GM21825 (cell line): ENCODE data around the gene CCDC138.

ENCODE experiments used
- ATAC-seq: cut with Tn5 transposase; IDR thresholded peaks from one replicate; pipeline ENCODE4 v1.9.1; 2021; ENCODE audit warnings: mild to moderate bottlenecking, moderate library complexity; ENCODE audit not compliant: unreplicated experiment

Gene CCDC138

DNA sequence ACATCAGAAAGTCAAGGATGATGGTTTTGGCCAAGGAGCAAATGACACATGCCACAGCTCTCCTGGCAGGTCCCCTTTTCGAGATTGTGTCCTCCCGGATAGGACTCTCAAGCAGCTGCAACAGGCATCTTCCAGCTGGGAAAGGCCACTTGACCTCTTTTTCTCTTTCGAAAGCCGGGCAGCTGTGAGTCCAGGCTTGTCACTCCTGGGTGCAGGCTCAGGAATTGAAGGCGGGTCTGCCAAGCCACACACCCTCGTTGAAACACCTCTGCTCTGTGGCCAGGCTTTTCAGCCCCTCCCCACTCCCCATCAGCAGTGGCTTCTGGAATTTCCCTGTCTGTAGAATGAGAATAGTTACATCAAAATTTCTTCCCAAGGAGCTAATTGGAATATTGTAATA lies 98.0 kb downstream of the CCDC138 start:
- ATAC-seq = no peak

DNA sequence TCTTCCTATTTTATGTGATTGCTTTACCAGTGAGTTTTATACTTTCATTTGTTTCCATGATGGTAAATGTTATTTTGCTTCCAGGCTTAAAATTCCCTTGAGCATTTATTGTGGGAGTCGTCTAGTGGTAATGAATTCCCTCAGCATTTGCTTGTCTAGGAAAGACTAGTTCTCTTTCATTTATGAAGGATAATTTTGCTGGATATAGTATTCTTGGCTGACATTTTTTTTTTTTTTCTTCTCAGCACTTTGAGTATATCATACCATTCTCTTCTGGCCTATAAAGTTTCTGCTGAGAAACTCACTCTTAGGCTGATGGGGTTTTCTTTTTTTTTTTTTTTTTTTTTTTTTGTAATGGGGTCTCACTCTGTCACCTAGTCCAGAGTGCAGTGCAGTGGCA lies 103.3 kb downstream of the CCDC138 start:
- no peak for ATAC-seq

- no peak for ATAC-seq
Observed at GRCh38 chr2:108893277-108893676, 106.7 kb downstream of the CCDC138 start.

DNA sequence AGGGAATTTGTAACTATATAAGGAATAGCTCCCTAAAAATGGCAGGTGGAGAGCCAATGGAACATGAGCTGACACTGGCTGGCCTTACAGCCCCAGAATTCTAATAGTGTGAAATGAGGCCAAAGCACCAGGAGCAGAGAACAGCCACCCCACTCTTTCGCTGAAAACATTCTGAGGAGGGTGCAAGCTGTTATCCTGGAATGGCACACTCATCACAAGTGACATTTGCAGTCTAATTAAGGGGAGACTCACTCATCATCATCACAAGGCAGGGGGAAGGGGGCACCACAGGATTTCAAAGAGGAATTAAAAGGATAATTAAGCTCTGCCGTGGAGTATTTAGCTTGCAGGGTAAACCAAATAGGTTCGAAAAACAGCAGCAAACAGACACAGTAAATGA lies 108.2 kb downstream of the CCDC138 start:
- no peak for ATAC-seq

GRCh38 chr2:108895188-108895587 lies 108.6 kb downstream of the CCDC138 start:
- no peak for ATAC-seq

DNA sequence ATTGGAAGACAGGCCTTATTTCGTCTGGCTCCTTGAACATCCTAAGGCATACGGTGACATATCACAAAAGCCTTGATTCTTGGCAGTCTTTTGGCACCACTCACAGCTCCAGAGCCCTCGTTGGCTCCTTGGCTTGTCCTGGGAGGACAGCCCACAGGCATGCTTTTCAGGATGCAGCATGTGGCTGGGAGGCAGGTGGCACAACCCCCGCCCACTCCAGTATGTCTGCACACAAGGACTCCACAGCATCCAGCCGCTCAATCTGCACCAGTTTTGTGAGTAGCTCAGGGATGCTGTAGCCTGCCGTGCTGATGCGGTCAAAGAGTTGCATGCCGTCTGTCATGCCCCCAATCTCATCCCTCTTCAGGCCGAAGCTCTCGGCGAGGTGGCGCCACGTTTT lies 110.2 kb downstream of the CCDC138 start:
- no peak for ATAC-seq

- ATAC-seq = no peak
Observed at GRCh38 chr2:108898315-108899082, 111.9 kb downstream of the CCDC138 start.

DNA sequence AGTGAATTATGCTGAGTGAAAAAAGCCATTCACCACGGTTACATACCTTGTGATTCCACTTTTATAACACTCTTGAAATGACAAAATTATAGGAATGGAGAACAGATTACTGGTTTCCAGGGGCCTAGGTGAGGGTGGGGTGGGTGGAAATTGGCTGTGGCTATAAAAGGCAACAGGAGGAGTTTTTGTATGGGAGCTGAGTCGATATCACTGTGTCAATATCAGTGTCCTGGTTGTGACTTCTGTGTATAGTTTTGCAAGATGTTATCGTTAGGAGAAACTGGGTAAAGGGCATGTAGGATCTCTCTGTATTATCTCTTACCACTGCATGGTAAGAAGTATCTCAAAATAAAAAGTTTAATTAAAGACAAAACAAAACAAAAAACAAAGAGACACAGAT lies 118.1 kb downstream of the CCDC138 start:
- ATAC-seq = no peak

- no peak for ATAC-seq
Observed at GRCh38 chr2:108905176-108905575, 118.6 kb downstream of the CCDC138 start.

GRCh38 chr2:108905906-108906305 lies 119.3 kb downstream of the CCDC138 start:
- ATAC-seq = no peak

- no peak for ATAC-seq
Observed at GRCh38 chr2:108906403-108907077, 120.0 kb downstream of the CCDC138 start.

GRCh38 chr2:108907822-108908712 lies 121.5 kb downstream of the CCDC138 start:
- no peak for ATAC-seq

DNA sequence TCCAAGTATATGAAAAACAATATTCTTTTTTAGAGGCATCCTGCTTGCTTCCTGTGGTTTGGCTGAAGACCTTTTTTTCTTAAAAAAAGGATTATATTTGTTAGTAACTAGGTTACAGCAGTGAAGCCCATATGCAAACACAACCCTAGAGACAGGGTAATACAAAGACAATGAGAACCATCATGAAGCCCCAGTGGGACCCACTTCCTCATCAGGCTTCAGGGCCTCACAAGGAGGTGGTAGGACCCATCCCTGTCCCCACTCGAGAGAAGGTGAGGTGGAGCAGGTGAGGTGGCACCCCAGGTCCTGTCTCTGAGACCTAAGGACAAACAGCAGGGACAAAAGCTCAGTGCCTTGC lies 122.1 kb downstream of the CCDC138 start:
- ATAC-seq = no peak

DNA sequence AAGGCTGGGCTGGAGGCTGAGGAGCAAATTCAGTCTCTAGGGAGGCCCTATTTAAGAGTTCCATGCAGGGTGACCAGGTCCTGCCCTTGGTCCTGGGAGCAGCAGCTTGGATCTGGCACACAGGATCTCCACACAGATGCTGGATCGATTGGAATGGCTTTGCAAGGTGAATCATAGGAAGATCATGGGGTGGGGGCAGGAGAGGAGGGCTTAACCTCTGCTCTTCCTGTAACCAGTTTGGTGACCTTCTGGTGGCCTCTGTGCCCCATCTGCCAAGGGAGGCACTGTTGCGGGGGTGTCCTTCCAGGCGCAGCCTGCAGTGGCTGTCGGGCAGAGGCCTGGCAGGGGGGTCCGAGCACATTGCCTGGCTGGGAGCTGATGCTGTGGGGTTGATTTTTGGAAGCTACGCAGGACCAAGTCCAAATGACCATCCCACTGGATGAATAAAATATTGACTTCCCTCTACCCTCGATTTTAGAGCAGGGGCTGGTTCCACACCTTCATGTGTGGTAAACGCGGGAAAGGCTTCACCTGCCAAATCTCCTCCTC lies 122.8 kb downstream of the CCDC138 start:
- ATAC-seq = no peak

- ATAC-seq = no peak
Observed at GRCh38 chr2:108910011-108910431, 123.5 kb downstream of the CCDC138 start.

DNA sequence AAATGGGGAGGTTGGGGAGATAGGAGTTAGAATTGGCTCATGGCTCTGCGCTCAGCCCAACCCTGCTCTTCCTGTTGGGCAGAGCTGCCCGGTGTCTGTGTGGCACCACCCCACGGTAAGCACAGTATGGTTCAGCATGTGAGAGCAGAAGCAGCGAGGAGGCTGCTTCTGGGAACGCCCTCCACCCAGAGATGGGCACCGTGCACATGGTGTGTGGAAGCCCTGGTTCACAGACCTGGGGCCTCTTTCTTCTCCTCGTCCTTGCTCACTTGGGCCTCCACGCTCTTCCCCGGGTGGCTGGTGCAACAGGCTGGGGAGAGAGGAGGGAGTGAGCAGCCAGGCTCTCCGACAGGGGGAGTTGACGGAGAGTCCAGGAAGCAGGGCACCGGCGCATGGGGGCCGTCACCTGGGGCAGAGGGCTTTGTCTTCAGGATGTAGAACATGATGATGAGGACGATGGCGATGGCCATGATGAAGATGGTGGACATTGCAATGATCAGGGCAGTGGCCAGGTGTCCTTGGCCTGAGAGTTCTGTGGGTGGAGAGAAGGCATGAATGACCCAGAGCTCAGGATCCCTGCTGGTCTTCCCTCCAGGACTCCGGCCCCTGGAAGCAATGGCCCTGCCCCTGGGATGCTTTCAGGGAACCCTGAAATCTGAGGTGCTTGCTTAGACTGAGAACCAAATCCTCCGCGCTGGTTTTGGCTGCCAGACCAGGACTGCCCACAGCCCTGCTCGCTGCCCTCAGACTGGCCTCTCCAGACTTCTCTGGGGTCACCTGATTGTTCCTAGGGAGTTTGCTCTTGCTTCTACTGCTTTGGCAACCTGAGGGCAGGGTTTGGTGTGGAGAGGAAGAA lies 124.2 kb downstream of the CCDC138 start:
- no peak for ATAC-seq

GRCh38 chr2:108911401-108911800 lies 124.8 kb downstream of the CCDC138 start:
- no peak for ATAC-seq

DNA sequence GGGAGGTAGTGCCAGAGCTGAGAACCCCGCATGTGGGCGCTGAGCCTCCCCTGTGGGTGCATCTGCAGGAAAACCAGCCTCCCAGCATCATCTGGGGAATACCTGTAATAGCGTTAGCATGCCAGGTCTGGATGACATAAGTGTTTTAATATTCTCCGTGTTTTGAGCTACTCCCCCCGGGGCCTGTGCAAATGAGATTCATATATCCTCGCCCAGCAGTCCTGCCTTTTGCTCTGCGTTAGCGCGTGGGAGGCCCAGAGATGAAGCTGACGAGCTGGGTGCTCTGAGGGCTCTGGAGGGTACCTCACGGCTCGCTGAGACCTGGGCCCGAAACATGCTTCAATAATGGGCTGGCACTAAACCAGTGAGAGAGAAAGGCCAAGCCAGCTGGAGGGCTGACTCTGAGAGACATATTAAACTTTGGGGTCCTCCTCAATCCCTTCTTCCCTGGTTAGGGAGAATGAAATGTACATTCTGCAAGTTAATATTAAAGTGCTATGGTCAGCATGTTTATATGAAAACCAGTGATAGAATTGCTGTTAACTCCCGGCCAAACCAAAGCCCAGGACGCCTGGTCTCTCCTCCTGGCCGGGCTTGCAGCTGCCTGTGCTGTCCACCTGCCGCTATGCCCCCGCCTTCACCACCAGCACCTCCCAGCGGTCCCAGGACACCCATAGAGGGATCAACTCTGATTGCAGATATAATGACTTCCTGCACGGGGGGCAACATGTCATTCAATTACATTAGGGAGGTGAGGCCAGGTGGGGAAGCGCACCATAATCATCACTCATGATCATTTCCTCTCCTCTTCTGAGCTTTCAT lies 125.4 kb downstream of the CCDC138 start:
- ATAC-seq = no peak

DNA sequence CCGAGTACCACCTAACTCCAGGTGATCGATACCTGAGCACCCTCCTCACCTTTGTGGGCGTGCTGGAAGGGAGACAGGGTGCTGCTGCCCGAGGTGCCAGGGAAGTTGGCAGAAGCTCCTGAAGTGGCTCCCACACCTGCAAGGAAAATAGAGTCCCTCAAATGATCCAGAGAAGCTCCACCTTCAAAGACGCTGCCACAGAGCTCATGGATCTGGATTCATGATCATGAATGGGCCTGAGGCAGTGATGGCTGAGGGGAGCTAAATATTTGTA lies 126.0 kb downstream of the CCDC138 start:
- no peak for ATAC-seq
